ENCODE data around the gene SCUBE3. TPM values are rescaled to one million over a fixed set of nuclear protein-coding genes. Genes with fewer than 3 reads are reported as not detected.

Gene SCUBE3
- total and polyA plus RNA-seq, 9 of the 15 experiments (the other 6 are each of a cell fraction or from before 2014, with no cell fraction given), result 0.01 to 0.11 TPM; not detected in 7

DNA sequence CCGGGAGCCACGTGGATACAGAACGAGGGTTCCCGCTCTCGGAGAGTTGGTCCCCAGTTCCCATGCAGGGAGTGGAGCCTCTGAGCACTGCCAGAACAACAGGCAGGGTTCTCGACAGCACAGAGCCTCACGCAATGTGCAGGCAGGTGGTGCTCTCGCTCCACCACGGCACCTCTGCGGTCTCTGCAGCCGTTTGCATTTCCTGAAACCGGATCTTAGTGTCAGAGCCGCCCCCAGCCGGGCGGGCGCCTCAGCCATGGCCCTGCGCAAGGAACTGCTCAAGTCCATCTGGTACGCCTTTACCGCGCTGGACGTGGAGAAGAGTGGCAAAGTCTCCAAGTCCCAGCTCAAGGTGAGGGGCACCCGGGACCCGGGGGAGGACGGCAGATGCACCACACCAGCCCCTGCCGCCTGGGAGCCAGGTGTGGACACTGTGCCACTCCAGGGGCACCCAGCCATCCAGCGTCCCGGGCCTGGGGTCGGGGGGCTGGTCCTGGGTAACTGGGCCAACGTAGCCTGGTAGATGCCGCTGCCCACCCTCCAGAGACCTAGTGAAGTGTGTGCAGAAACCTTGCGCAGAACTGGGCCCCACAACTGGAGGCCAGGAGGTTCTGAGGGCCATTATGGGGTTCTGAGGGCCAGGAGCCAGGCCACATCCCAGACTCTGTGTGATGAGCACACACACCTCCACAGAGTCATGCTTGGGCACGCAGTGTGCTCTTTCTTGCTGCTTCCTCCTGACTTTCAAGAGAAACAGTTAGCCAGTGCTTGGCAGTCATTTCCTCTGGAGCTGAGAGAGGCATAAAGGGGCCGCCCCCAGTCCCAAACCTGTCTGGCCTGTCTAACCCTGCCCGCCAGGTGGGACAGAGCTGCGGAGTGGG, 84.1 kb downstream of the SCUBE3 start, which contains the start of gene DEF6 (continued):
- TF ChIP-seq, protein P1, sequence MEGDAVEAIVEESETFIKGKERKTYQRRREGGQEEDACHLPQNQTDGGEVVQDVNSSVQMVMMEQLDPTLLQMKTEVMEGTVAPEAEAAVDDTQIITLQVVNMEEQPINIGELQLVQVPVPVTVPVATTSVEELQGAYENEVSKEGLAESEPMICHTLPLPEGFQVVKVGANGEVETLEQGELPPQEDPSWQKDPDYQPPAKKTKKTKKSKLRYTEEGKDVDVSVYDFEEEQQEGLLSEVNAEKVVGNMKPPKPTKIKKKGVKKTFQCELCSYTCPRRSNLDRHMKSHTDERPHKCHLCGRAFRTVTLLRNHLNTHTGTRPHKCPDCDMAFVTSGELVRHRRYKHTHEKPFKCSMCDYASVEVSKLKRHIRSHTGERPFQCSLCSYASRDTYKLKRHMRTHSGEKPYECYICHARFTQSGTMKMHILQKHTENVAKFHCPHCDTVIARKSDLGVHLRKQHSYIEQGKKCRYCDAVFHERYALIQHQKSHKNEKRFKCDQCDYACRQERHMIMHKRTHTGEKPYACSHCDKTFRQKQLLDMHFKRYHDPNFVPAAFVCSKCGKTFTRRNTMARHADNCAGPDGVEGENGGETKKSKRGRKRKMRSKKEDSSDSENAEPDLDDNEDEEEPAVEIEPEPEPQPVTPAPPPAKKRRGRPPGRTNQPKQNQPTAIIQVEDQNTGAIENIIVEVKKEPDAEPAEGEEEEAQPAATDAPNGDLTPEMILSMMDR (IDR thresholded peaks at IDR 0.05 in 2 of 3, conservative IDR thresholded peaks at IDR 0.05 in 1 of 3; ENCODE audit: insufficient read depth in 2 of 3, low read depth in 1 of 3, low read length in 3 of 3), result peak; percentile 97 to 99 (median 99)
- TF ChIP-seq BDP1 (IDR thresholded peaks at IDR 0.05; ENCODE audit: insufficient read depth, insufficient read length) (no peak), TFAM (CRISPR knock-in tag; conservative IDR thresholded peaks at IDR 0.05) (no peak), SETDB1 (IDR thresholded peaks at IDR 0.05; ENCODE audit: low read length) (no peak), ZNF41 (CRISPR knock-in tag; conservative IDR thresholded peaks at IDR 0.05) (0 out of 2 replicates have a peak, but pooled peaks have one; percentile 5), HNRNPUL1 (IDR thresholded peaks at IDR 0.05; ENCODE audit: low read length) (no peak)
- TF ChIP-seq, protein P2, sequence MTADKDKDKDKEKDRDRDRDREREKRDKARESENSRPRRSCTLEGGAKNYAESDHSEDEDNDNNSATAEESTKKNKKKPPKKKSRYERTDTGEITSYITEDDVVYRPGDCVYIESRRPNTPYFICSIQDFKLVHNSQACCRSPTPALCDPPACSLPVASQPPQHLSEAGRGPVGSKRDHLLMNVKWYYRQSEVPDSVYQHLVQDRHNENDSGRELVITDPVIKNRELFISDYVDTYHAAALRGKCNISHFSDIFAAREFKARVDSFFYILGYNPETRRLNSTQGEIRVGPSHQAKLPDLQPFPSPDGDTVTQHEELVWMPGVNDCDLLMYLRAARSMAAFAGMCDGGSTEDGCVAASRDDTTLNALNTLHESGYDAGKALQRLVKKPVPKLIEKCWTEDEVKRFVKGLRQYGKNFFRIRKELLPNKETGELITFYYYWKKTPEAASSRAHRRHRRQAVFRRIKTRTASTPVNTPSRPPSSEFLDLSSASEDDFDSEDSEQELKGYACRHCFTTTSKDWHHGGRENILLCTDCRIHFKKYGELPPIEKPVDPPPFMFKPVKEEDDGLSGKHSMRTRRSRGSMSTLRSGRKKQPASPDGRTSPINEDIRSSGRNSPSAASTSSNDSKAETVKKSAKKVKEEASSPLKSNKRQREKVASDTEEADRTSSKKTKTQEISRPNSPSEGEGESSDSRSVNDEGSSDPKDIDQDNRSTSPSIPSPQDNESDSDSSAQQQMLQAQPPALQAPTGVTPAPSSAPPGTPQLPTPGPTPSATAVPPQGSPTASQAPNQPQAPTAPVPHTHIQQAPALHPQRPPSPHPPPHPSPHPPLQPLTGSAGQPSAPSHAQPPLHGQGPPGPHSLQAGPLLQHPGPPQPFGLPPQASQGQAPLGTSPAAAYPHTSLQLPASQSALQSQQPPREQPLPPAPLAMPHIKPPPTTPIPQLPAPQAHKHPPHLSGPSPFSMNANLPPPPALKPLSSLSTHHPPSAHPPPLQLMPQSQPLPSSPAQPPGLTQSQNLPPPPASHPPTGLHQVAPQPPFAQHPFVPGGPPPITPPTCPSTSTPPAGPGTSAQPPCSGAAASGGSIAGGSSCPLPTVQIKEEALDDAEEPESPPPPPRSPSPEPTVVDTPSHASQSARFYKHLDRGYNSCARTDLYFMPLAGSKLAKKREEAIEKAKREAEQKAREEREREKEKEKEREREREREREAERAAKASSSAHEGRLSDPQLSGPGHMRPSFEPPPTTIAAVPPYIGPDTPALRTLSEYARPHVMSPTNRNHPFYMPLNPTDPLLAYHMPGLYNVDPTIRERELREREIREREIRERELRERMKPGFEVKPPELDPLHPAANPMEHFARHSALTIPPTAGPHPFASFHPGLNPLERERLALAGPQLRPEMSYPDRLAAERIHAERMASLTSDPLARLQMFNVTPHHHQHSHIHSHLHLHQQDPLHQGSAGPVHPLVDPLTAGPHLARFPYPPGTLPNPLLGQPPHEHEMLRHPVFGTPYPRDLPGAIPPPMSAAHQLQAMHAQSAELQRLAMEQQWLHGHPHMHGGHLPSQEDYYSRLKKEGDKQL (CRISPR knock-in tag; IDR thresholded peaks at IDR 0.05; ENCODE audit: borderline replicate concordance), result no peak; the same call in 1 of the 2 replicates
- TF ChIP-seq, protein P3, sequence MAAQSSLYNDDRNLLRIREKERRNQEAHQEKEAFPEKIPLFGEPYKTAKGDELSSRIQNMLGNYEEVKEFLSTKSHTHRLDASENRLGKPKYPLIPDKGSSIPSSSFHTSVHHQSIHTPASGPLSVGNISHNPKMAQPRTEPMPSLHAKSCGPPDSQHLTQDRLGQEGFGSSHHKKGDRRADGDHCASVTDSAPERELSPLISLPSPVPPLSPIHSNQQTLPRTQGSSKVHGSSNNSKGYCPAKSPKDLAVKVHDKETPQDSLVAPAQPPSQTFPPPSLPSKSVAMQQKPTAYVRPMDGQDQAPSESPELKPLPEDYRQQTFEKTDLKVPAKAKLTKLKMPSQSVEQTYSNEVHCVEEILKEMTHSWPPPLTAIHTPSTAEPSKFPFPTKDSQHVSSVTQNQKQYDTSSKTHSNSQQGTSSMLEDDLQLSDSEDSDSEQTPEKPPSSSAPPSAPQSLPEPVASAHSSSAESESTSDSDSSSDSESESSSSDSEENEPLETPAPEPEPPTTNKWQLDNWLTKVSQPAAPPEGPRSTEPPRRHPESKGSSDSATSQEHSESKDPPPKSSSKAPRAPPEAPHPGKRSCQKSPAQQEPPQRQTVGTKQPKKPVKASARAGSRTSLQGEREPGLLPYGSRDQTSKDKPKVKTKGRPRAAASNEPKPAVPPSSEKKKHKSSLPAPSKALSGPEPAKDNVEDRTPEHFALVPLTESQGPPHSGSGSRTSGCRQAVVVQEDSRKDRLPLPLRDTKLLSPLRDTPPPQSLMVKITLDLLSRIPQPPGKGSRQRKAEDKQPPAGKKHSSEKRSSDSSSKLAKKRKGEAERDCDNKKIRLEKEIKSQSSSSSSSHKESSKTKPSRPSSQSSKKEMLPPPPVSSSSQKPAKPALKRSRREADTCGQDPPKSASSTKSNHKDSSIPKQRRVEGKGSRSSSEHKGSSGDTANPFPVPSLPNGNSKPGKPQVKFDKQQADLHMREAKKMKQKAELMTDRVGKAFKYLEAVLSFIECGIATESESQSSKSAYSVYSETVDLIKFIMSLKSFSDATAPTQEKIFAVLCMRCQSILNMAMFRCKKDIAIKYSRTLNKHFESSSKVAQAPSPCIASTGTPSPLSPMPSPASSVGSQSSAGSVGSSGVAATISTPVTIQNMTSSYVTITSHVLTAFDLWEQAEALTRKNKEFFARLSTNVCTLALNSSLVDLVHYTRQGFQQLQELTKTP (IDR thresholded peaks at IDR 0.05; ENCODE audit: low read depth in 1 of 2, partially characterized antibody in 2 of 2), result no peak
- TF ChIP-seq, protein P4, sequence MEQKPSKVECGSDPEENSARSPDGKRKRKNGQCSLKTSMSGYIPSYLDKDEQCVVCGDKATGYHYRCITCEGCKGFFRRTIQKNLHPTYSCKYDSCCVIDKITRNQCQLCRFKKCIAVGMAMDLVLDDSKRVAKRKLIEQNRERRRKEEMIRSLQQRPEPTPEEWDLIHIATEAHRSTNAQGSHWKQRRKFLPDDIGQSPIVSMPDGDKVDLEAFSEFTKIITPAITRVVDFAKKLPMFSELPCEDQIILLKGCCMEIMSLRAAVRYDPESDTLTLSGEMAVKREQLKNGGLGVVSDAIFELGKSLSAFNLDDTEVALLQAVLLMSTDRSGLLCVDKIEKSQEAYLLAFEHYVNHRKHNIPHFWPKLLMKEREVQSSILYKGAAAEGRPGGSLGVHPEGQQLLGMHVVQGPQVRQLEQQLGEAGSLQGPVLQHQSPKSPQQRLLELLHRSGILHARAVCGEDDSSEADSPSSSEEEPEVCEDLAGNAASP (IDR thresholded peaks at IDR 0.05), result no peak
- TF ChIP-seq, protein P5, sequence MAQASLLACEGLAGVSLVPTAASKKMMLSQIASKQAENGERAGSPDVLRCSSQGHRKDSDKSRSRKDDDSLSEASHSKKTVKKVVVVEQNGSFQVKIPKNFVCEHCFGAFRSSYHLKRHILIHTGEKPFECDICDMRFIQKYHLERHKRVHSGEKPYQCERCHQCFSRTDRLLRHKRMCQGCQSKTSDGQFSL (CRISPR knock-in tag; IDR thresholded peaks at IDR 0.05), result peak; percentile 58; the same call in 1 of the 2 replicates
- TF ChIP-seq, protein P5 (tag; IDR thresholded peaks at IDR 0.05), result no peak
